Activated naive CD4-positive, alpha-beta T cell treated with anti-CD3 and anti-CD28 coated beads, Interleukin-2, amount 50 U/mL, for 24 hours (primary cell): ENCODE data around the gene FBXW9.
"Not testable (repeated sequence)": the region's sequence is repeated elsewhere in the genome, so short reads cannot be mapped to it uniquely, and the experiment has no call there.

Source experiments
- H3K27ac Mint-ChIP-seq: one replicate; pipeline ENCODE4 v1.8.0; 2021; ENCODE audit warnings: mild to moderate bottlenecking, mixed read lengths
- H3K27me3 Mint-ChIP-seq: one replicate; pipeline ENCODE4 v1.8.0; 2021; ENCODE audit warnings: mixed read lengths
- H3K36me3 Mint-ChIP-seq: one replicate; pipeline ENCODE4 v1.8.0; 2021; ENCODE audit warnings: mixed read lengths
- H3K4me1 Mint-ChIP-seq: one replicate; pipeline ENCODE4 v1.8.0; 2021; ENCODE audit warnings: mixed read lengths
- H3K4me3 Mint-ChIP-seq: one replicate; pipeline ENCODE4 v1.8.0; 2021; ENCODE audit warnings: mild to moderate bottlenecking, mixed read lengths
- H3K9me3 Mint-ChIP-seq: one replicate; pipeline ENCODE4 v1.8.0; 2021; ENCODE audit warnings: mixed read lengths

Gene FBXW9

DNA sequence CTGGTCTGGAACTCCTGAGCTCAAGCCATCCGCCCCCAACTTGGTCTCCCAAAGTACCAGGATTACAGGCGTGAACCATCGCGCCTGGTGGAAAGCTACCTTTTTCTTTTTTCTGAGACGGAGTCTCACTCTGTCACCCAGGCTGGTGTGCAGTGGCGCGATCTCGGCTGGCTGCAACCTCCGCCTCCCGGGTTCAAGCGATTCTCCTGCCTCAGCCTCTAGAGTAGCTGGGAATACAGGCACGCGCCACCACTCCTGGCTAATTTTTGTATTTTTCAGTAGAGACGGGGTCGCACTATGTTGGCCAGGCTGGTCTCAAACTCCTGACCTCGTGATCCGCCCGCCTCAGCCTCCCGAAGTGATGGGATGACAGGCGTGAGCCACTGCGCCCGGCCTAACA, 994 bp upstream of the FBXW9 start:
- not testable (repeated sequence) for H3K27ac Mint-ChIP-seq, H3K36me3 Mint-ChIP-seq

DNA sequence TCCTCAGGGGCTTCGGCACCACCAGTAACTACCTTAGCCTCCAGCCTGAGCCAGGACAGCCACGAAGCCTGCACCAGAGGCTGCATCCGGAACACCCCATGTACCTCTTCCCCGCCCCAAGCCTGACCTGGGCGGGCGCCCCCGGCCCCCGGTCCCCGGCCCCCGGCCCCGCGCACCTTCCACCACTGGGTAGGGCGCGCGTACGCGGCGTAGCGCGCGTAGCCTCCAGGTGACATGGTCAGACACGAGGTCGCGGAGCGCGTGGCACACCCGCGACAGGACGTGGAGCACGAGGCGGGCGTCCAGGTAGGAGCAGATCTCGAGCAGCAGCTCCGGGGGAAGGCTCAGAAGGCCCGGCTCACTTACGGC, 450 bp downstream of the FBXW9 start:
- Mint-ChIP-seq H3K9me3 (no peaks in the 10 kb centered on the region), H3K27ac (peak overlapping the region; percentile 91), H3K36me3 (peaks cover 2% of the 10 kb centered on the region), H3K4me3 (peak overlapping the region; percentile 90), H3K4me1 (peaks cover 13% of the 10 kb centered on the region), H3K27me3 (no peaks in the 10 kb centered on the region)

More for the DNA sequence above, 994 bp upstream of the FBXW9 start:
- not testable (repeated sequence) for H3K27me3 Mint-ChIP-seq, H3K9me3 Mint-ChIP-seq
- peaks cover 13% of the 10 kb centered on the region for H3K4me1 Mint-ChIP-seq
- peak overlapping the region; percentile 7 for H3K4me3 Mint-ChIP-seq

DNA sequence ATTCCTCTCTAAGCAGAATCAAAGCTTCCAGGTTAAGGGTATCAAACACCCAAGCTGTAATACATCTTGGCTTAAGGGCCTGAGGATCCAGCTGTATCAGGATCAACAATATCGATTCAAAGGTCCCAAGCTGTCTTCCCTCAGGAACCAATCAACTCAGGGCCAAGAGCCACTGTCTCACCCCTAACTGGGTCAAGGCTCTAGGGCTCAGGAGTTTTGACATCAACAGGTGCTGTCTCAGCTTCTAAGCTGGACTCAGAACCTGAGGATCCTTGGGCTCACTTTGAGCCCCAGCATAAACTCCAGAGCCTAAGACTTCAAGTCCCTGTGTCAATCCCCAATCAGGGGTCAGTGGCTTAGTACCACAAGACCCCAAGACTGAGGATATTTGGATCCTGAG, 917 bp downstream of the FBXW9 start:
- no peak overlapping the region for H3K27ac Mint-ChIP-seq

DNA sequence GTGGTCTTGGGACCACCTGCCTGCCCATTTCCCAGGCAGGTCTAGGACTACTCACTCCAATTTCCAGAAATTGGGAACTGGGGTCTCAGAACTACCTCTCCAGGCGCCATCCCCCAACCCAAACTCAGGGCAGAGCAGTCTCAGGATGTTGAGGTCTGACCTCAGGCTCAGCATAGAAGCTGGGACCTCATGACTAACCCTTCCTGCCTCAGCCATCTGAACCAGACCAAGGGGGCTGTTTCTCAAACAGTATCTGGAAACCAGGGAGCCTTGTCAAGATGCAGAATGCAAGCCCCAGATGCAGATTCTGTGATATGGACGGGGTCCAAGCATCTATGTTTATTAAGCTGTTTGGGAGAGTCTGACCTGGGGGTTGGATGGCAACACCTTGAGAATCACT, 1.3 kb downstream of the FBXW9 start:
- peaks cover 13% of the 10 kb centered on the region for H3K4me1 Mint-ChIP-seq

More for the DNA sequence above, 917 bp downstream of the FBXW9 start:
- peaks cover 2% of the 10 kb centered on the region for H3K36me3 Mint-ChIP-seq
- H3K4me1 Mint-ChIP-seq = peaks cover 13% of the 10 kb centered on the region
- peak overlapping the region; percentile 90 for H3K4me3 Mint-ChIP-seq
- H3K9me3 Mint-ChIP-seq = no peaks in the 10 kb centered on the region
- H3K27me3 Mint-ChIP-seq = no peaks in the 10 kb centered on the region

DNA sequence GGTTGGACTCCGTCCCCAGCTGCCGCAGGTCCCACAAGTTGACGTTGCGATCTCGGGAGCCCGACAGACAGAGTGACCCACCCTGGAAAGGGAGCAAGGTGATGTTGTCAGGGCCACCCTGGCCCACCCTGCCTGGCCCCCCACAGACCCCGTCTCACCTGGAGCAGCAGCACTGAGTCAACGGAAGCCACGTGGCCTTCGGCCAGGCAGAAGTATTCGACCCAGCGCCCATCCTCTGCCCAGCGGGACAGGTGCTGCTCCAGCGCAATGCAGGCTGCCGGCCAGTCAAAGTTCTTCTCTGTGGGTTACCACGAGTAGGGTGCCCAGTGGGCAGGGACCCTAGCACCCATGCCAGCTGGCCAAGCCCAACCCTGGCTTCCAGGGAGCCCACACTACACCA, 1.8 kb downstream of the FBXW9 start:
- Mint-ChIP-seq H3K36me3 (peaks cover 2% of the 10 kb centered on the region), H3K4me1 (peaks cover 13% of the 10 kb centered on the region), H3K27me3 (no peaks in the 10 kb centered on the region), H3K27ac (no peak overlapping the region), H3K4me3 (peak overlapping the region; percentile 90), H3K9me3 (no peaks in the 10 kb centered on the region)

More for the DNA sequence above, 1.3 kb downstream of the FBXW9 start:
- Mint-ChIP-seq H3K9me3 (no peaks in the 10 kb centered on the region), H3K27ac (no peak overlapping the region), H3K36me3 (peaks cover 2% of the 10 kb centered on the region), H3K4me3 (peak overlapping the region; percentile 90), H3K27me3 (no peaks in the 10 kb centered on the region)

DNA sequence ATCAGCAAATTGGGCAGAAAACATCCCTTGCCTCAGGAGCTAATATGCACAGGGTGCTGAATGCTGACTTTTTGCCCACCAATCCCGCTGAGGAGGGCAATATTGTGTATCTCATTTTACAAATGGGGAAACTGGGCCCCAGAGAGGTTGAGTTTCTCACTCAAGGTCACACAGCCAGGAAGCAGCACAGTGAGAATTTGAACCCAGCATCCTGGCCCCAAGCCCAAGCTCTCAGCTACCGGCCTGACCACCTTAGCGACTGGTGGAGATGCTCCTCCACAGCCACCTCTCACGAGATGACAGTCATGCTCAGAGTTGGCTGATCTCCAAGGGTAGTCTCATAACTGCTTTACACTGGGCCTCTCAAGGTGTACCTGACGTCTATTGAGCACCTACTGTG, 3.5 kb downstream of the FBXW9 start:
- Mint-ChIP-seq H3K36me3 (no peaks in the 10 kb centered on the region), H3K4me3 (no peak overlapping the region), H3K27ac (no peak overlapping the region), H3K4me1 (peaks cover 6% of the 10 kb centered on the region), H3K27me3 (no peaks in the 10 kb centered on the region), H3K9me3 (no peaks in the 10 kb centered on the region)

DNA sequence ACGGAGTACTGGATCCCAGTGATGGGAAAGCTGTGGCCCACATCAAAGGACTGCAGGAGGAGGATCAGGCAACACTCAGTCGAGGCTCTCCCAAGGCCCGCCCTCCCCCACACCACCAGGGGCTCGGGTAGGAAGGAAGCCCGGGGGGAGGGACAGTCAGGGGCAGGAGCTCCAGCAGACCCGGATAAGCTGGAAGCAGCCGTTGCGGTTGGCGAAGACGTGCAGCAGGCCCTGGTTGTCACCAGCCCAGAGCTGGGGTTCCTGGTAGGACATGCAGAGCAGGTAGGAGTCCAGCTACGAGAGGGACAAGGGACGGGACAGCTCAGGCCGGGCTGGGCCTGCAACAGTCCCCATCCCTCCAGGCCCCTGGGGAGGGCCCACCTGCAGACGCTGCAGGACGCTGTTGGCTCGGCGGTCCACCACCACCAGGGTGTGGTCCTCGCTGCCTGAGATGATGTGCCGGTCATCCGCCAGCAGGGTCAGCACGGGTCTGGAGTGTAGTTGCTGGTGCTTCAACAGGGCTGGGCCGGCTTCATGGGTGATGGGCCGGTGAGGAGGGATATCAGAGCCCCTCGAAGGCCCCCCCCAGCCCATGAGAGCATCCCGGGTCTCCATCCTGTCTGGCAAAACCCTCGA, 6.7 kb downstream of the FBXW9 start:
- Mint-ChIP-seq H3K27ac (no peak overlapping the region), H3K36me3 (no peaks in the 10 kb centered on the region), H3K9me3 (no peaks in the 10 kb centered on the region), H3K4me3 (no peak overlapping the region), H3K4me1 (no peaks in the 10 kb centered on the region), H3K27me3 (no peaks in the 10 kb centered on the region)

DNA sequence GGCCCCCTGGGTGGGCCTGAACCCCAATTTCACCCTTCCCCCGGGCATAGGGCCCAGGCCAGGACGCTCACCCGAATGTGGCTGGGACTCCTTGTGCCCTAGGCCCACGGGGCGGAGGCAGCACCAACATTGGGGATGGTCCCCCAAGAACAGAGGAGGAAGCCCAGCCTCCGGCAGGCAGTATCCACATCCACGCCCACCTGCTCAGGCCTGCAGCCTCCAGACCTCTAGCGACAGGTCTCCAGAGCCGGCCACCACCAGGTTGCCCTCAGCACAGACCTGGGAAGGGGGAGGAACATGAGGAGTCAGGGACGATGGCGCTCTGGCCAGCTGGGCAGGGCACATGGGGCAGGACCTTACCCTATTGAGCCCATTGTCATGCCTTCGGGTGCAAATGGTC, 7.4 kb downstream of the FBXW9 start:
- Mint-ChIP-seq H3K27me3 (no peaks in the 10 kb centered on the region), H3K27ac (no peak overlapping the region), H3K9me3 (no peaks in the 10 kb centered on the region)

DNA sequence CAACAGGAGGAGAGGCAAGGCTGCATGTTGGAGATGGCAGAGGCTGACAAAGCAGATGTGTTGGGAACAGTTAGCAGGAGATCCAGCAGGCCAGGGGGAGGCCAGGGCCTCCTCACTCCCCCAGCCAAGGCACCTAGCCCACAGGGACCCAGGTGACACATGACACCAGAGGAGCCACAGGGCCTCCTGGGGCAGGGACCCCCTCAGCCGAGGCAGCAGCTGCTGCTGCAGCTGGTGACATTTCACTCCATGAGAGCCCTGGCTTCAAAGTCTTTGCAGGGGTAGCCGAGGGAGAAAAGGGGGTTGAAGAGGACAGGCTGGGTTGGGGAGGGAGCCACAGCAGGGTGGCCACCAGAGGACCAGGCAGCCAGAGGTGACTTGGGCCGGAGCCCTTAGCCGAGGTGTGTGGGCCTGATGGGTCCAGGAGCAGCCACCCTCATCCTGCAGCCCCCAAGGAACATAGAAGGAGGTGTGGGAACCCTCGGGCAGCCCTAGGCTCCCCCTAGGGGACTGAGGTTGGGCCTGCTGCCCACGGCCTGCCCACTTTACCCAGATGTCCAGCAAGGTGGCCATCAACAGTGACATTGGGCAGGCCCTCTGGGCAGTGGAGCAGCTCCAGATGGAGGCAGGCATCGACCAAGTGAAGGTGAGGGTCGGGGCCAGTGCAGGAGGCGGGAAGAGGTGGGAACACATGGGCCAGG, 8.8 kb downstream of the FBXW9 start, which contains the start of gene GNG14:
Gene GNG14, plus strand, starts transcription at position 503 of the 701 bp plus-strand sequence. Its CDS starts 51 bp downstream, at position 554.
- H3K27ac Mint-ChIP-seq = no peak within 1 kb of the TSS
- no peaks in the 10 kb centered on the region for H3K4me1 Mint-ChIP-seq
- H3K4me3 Mint-ChIP-seq = no peak within 1 kb of the TSS
- no peaks in the 10 kb centered on the region for H3K9me3 Mint-ChIP-seq
- H3K27me3 Mint-ChIP-seq = no peaks in the 10 kb centered on the region
- H3K36me3 Mint-ChIP-seq = no peaks in the 10 kb centered on the region

More for the DNA sequence above, 7.4 kb downstream of the FBXW9 start:
- no peak overlapping the region for H3K4me3 Mint-ChIP-seq
- no peaks in the 10 kb centered on the region for H3K36me3 Mint-ChIP-seq
- H3K4me1 Mint-ChIP-seq = no peaks in the 10 kb centered on the region

DNA sequence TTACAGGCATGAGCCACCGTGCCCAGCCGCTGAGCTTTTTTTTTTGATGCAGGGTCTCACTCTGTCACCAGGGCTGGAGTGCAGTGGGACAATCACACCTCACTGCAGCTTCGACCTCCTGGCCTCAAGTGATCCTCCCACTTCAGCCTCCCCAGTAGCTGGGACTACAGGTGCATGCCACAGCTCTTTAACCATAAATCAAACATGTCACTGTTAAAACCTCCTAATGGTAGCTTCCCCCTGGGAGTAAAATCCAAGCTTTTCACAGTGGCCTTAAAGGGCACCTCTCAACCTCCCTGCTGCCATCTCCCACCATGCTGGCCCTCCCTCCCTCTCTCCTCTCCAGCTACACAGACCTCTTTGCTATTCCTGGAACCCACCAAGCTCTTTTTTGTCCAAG, 10.6 kb downstream of the FBXW9 start:
- no peaks in the 10 kb centered on the region for H3K27me3 Mint-ChIP-seq
- peaks cover 4% of the 10 kb centered on the region for H3K36me3 Mint-ChIP-seq
- H3K27ac Mint-ChIP-seq = no peak overlapping the region
- no peaks in the 10 kb centered on the region for H3K9me3 Mint-ChIP-seq
- H3K4me1 Mint-ChIP-seq = peaks cover 5% of the 10 kb centered on the region
- H3K4me3 Mint-ChIP-seq = no peak overlapping the region

DNA sequence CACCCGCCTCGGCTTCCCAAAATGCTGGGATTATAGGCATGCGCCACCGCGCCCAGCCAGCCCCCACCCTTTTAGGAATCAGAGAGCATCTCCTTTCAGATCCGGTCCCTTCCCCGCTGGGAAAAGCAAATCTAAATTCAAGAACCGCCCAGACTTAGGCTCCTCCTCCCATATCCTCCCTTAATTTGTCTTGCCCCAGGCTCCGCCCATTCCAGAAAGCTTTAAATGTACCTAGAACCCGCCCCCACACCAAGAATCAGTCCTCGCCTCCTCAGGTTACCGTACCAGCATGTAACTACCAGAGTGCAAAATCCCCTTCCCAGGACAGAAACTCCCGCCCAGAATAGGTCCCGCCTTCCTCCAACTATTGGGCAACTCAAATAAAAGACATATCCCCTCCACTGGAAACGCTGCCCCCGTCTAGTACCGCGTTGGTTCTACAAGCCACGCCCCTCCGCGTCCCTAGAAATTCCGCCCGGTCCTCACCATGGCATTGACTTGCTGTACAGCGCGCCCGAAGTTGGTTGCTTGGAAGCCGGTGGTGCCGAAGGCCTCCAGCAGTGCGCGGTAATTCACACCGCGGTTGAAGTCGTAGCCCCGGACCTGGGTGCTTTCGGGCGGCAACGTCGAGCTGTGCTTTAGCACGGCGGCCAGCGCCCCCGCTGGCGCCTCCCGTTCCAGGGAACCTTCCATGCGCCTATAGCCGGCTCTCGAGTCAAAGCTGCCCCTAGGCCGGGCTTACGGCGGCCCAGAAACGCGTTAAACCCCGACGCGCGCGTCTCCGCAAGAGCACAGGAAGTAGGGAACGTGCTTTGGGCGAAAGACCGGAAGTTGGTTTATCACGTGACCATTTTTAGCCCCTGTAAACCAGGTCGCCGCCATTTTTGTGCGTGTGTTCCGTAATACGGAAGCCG, 15.1 kb downstream of the FBXW9 start, which contains the start of gene DHPS:
Gene DHPS, minus strand, starts transcription at position 807 of the 914 bp plus-strand sequence. Its CDS starts 114 bp downstream, at position 693.
- Mint-ChIP-seq H3K9me3 (no peaks in the 10 kb centered on the region), H3K4me3 (peak within 1 kb of the TSS; percentile 100), H3K4me1 (peaks cover 26% of the 10 kb centered on the region), H3K27me3 (no peaks in the 10 kb centered on the region), H3K27ac (peak within 1 kb of the TSS; percentile 92), H3K36me3 (peaks cover 7% of the 10 kb centered on the region)

DNA sequence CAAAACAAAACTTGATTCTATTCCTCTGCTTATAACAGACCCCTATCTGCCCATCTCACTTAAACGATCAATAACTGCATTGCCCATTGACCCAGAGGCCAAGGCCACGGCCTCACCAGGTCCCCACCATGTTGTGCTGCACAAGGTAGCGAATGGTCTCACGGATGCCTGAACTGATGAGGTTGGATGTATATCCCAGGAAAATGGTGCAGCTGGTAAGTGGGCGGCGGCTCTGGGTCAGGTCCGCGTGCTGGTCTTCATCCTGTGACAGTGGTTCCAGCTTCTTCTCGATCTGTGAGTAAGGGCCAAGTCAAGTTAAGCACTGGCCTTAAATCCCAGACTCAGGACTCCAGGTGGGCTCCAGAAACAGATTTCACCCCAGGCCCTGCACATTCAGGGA, 16.4 kb downstream of the FBXW9 start:
- Mint-ChIP-seq H3K9me3 (no peaks in the 10 kb centered on the region), H3K4me1 (peaks cover 28% of the 10 kb centered on the region), H3K27me3 (no peaks in the 10 kb centered on the region), H3K27ac (peak overlapping the region; percentile 17), H3K36me3 (peaks cover 8% of the 10 kb centered on the region), H3K4me3 (peak overlapping the region; percentile 100)

DNA sequence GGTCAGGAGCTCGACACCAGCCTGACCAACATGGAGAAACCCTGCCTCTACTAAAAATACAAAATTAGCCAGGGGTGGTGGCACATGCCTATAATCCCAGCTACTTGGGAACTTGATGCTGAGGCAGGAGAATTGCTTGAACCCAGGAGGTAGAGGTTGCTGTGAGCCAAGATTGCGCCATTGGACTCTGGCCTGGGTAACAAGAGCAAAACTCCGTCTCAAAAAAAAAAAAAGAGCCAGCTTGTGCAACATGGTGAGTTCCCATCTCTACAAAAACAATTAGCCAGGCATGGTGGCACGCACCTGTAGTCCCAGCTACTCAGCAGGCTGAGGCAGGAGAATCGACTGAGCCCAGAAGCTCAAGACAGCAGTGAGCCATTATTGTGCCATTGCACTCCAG, 18.4 kb downstream of the FBXW9 start:
- peaks cover 12% of the 10 kb centered on the region for H3K36me3 Mint-ChIP-seq
- not testable (repeated sequence) for H3K4me3 Mint-ChIP-seq, H3K27ac Mint-ChIP-seq

DNA sequence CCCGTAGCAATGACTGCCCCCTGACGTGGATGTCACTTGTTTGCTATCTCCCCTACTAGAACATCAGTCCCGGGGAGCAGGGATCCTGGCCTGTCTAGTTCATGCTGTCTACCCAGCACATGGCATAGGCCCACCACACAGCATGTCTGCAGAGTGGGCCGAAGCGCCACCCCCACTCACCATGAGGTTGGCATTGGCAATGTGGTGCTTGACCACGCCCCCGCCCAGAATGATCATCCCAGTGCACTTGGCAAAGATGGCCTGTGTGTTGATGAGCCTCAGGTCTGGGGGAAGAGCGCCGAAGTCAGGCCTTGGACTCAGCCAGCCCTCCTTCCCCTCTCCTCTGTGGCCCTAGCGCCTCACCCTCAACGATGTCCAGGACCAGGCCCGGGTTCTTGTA, 19.5 kb downstream of the FBXW9 start:
- H3K36me3 Mint-ChIP-seq = peaks cover 14% of the 10 kb centered on the region

More for the DNA sequence above, 18.4 kb downstream of the FBXW9 start:
- H3K4me1 Mint-ChIP-seq = peaks cover 28% of the 10 kb centered on the region
- not testable (repeated sequence) for H3K27me3 Mint-ChIP-seq, H3K9me3 Mint-ChIP-seq

DNA sequence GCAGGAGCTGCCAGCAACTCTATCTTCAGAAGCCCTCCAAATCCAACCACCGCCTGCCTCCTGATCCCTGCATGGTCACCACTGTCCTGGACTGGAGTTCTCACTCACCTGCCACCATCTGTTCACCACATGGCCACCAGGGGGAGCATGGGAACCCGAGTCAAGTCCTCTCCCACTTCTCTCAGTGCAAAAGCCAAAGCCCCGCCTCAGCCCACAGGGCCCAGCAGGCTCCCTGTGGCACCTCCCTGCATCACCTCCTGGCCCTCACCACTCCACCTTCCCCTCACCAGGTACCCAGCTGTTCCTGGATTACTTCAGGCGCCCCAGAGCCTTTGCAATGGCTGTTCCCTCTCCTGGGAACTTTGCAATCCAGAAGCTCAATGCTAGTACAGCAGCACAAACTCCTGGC, 20.0 kb downstream of the FBXW9 start:
- peaks cover 14% of the 10 kb centered on the region for H3K36me3 Mint-ChIP-seq
- no peak overlapping the region for H3K27ac Mint-ChIP-seq
- H3K4me1 Mint-ChIP-seq = peaks cover 34% of the 10 kb centered on the region
- H3K9me3 Mint-ChIP-seq = no peaks in the 10 kb centered on the region
- H3K4me3 Mint-ChIP-seq = no peak overlapping the region
- H3K27me3 Mint-ChIP-seq = no peaks in the 10 kb centered on the region

More for the DNA sequence above, 19.5 kb downstream of the FBXW9 start:
- H3K4me1 Mint-ChIP-seq = peaks cover 32% of the 10 kb centered on the region
- no peak overlapping the region for H3K27ac Mint-ChIP-seq
- H3K27me3 Mint-ChIP-seq = no peaks in the 10 kb centered on the region
- no peaks in the 10 kb centered on the region for H3K9me3 Mint-ChIP-seq
- no peak overlapping the region for H3K4me3 Mint-ChIP-seq
